ENCODE measurements around the gene TBPL1. TPM values are rescaled to one million over a fixed set of nuclear protein-coding genes. Genes with fewer than 3 reads are reported as not detected.
A peak's percentile ranks its signal among the peaks of the same experiment; 100 is the strongest.

TBPL1 gene
- total RNA-seq, 6 donors from 2014 or later = 2.6 to 18.0 (median 9.5) TPM

- Histone ChIP-seq H3K4me1 (no peaks in the 10 kb centered on the region), H3K9me3 (no peaks in the 10 kb centered on the region), H3K27ac (no peak overlapping the region), H3K36me3 (no peaks in the 10 kb centered on the region), H3K4me3 (no peak overlapping the region), H3K27me3 (no peaks in the 10 kb centered on the region)
- no peak for DNase-seq
- ATAC-seq (ENCODE audit: low FRiP score in 2 of 2) = no peak
- 66 to 79% methylated on average over 5 of the region's 5 CpGs for WGBS, 2 donors
- TF ChIP-seq POLR2A (IDR thresholded peaks at IDR 0.05) = no peak
- TF ChIP-seq CTCF (IDR thresholded peaks at IDR 0.05) = no peak
- no peak for TF ChIP-seq EP300 (IDR thresholded peaks at IDR 0.05)
- no peak for TF ChIP-seq POLR2AphosphoS5 (IDR thresholded peaks at IDR 0.05)
Measured at GRCh38 chr6:134021396-134022122, 68.5 kb downstream of the TBPL1 start.

GRCh38 chr6:134022650-134023049 is 69.6 kb downstream of the TBPL1 start:
- Histone ChIP-seq H3K27ac (no peak overlapping the region), H3K27me3 (no peaks in the 10 kb centered on the region), H3K9me3 (no peaks in the 10 kb centered on the region), H3K36me3 (no peaks in the 10 kb centered on the region), H3K4me1 (no peaks in the 10 kb centered on the region), H3K4me3 (no peak overlapping the region)
- TF ChIP-seq EP300 (IDR thresholded peaks at IDR 0.05) = no peak
- no peak for TF ChIP-seq CTCF (IDR thresholded peaks at IDR 0.05)
- TF ChIP-seq POLR2A (IDR thresholded peaks at IDR 0.05) = no peak
- TF ChIP-seq POLR2AphosphoS5 (IDR thresholded peaks at IDR 0.05) = no peak
- no peak for DNase-seq
- WGBS, 2 donors = 46% methylated on average over 3 of the region's 3 CpGs
- ATAC-seq (ENCODE audit: low FRiP score in 2 of 2) = no peak

GRCh38 chr6:134026597-134026996 is 73.6 kb downstream of the TBPL1 start:
- ATAC-seq (ENCODE audit: low FRiP score in 2 of 2) (no peak), DNase-seq (no peak)
- H3K36me3 ChIP-seq = no peaks in the 10 kb centered on the region
- 96 to 98% methylated on average over 3 of the region's 3 CpGs for WGBS, 2 donors
- TF ChIP-seq POLR2AphosphoS5 (IDR thresholded peaks at IDR 0.05) (no peak), POLR2A (IDR thresholded peaks at IDR 0.05) (no peak), EP300 (IDR thresholded peaks at IDR 0.05) (no peak), CTCF (IDR thresholded peaks at IDR 0.05) (no peak)
- no peaks in the 10 kb centered on the region for H3K27me3 ChIP-seq
- H3K4me1 ChIP-seq = peaks cover 0 to 8% (median 0%) of the 10 kb centered on the region in 4 donors
- no peaks in the 10 kb centered on the region for H3K9me3 ChIP-seq
- H3K4me3 ChIP-seq = no peak overlapping the region
- H3K27ac ChIP-seq = no peak overlapping the region

- DNase-seq = no peak
- Histone ChIP-seq H3K9me3 (no peaks in the 10 kb centered on the region), H3K27ac (peak overlapping the region in 1 of 4 donors; percentile 11), H3K27me3 (no peaks in the 10 kb centered on the region), H3K4me3 (no peak overlapping the region), H3K36me3 (no peaks in the 10 kb centered on the region), H3K4me1 (peaks cover 0 to 12% (median 0%) of the 10 kb centered on the region in 4 donors)
- TF ChIP-seq POLR2AphosphoS5 (IDR thresholded peaks at IDR 0.05) (no peak), EP300 (IDR thresholded peaks at IDR 0.05) (no peak), POLR2A (IDR thresholded peaks at IDR 0.05) (no peak), CTCF (IDR thresholded peaks at IDR 0.05) (no peak)
- WGBS, 2 donors = 90 to 92% methylated on average over 5 of the region's 5 CpGs
- no peak for ATAC-seq (ENCODE audit: low FRiP score in 2 of 2)
Measured at GRCh38 chr6:134028438-134028837, 75.4 kb downstream of the TBPL1 start.
